Chondrocyte (in vitro differentiated cells): ENCODE measurements around the gene C11orf24. TPM values are rescaled to one million over a fixed set of nuclear protein-coding genes. Genes with fewer than 3 reads are reported as not detected.

ENCODE experiments used
- DNase-seq: peaks from one replicate; pipeline ENCODE4 v3.0.0; 2021; ENCODE audit warnings: mixed read lengths, low spot score
- H3K27ac Mint-ChIP-seq: one replicate; pipeline ENCODE4 v1.8.0; 2021; ENCODE audit warnings: mild to moderate bottlenecking, moderate library complexity, mixed read lengths; ENCODE audit not compliant: unreplicated experiment
- H3K27me3 Mint-ChIP-seq: 2 replicates; pipeline ENCODE4 v1.8.0; 2021; ENCODE audit warnings: low read depth, mixed read lengths
- H3K36me3 Mint-ChIP-seq: 2 replicates; pipeline ENCODE4 v1.8.0; 2021; ENCODE audit warnings: low read depth, mixed read lengths
- H3K4me1 Mint-ChIP-seq: 2 replicates; pipeline ENCODE4 v1.8.0; 2021; ENCODE audit warnings: low read depth, mild to moderate bottlenecking, mixed read lengths
- H3K4me3 Mint-ChIP-seq: one replicate; pipeline ENCODE4 v1.8.0; 2021; ENCODE audit warnings: mild to moderate bottlenecking, moderate library complexity, mixed read lengths; ENCODE audit not compliant: unreplicated experiment
- H3K9me3 Mint-ChIP-seq: 2 replicates; pipeline ENCODE4 v1.8.0; 2021; ENCODE audit warnings: low read depth, mixed read lengths
- total RNA-seq: library from RNA; stranded (reverse); gene quantifications from 3 replicates; pipeline ENCODE4 v1.2.1, GENCODE V29; 2021
- TF ChIP-seq, protein P1 (sequence below): fragments of 200-600 bp; sonication (generic); IDR thresholded peaks from 2 replicates; pipeline ENCODE4 v1.5.0; 2021; ENCODE audit warnings: antibody characterized with exemption, mild to moderate bottlenecking, moderate library complexity

C11orf24 gene
- total RNA-seq, 1 donor from 2014 or later, result 104 TPM

DNA sequence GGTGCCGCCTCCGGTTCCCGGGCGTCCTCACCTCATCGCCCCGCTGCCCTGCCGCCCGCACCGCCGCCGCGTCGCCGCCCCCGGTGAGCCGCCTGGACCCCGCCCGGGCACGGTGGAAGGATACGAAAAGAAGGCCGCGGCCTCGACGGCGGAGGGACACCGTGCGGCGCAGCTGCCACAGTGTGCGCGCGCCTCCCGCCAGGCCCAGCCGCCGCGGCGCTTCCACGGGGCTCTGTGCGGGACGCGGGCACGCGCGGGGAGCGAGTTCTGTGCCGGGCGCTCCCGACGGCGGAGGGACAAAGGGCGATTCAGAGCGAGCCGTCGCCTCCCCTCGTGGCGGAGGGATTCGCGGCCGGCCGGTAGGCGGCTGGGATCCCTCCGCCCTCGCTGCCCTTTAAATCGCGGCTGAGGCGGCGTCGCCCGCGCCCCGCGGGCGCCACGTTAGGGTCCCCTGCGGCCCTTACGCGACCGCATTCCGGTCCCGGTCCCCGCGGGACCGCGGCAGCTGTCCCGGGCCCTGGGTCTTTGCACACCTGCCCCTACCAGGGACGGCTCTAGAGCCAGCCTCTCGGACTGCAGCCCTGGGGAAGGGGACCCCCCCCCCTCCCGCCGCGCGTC lies 58.1 kb downstream of the C11orf24 start:
- Mint-ChIP-seq H3K4me1 (peaks cover 43% of the 10 kb centered on the region), H3K36me3 (no peaks in the 10 kb centered on the region), H3K9me3 (no peaks in the 10 kb centered on the region), H3K27me3 (no peaks in the 10 kb centered on the region), H3K4me3 (peak overlapping the region; percentile 72), H3K27ac (peak overlapping the region; percentile 17)
- peak; percentile 97 for DNase-seq
- TF ChIP-seq, protein P1, sequence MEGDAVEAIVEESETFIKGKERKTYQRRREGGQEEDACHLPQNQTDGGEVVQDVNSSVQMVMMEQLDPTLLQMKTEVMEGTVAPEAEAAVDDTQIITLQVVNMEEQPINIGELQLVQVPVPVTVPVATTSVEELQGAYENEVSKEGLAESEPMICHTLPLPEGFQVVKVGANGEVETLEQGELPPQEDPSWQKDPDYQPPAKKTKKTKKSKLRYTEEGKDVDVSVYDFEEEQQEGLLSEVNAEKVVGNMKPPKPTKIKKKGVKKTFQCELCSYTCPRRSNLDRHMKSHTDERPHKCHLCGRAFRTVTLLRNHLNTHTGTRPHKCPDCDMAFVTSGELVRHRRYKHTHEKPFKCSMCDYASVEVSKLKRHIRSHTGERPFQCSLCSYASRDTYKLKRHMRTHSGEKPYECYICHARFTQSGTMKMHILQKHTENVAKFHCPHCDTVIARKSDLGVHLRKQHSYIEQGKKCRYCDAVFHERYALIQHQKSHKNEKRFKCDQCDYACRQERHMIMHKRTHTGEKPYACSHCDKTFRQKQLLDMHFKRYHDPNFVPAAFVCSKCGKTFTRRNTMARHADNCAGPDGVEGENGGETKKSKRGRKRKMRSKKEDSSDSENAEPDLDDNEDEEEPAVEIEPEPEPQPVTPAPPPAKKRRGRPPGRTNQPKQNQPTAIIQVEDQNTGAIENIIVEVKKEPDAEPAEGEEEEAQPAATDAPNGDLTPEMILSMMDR, result peak; percentile 16

GRCh38 chr11:68213135-68213515 lies 58.6 kb downstream of the C11orf24 start, which contains the start of gene KMT5B:
KMT5B (minus strand) TSS chr11:68213296; CDS start chr11:68190076, 23,220 bp downstream.
- Mint-ChIP-seq H3K9me3 (no peaks in the 10 kb centered on the region), H3K27me3 (no peaks in the 10 kb centered on the region), H3K4me3 (peak within 1 kb of the TSS; percentile 89), H3K27ac (peak within 1 kb of the TSS; percentile 91), H3K36me3 (no peaks in the 10 kb centered on the region), H3K4me1 (peaks cover 47% of the 10 kb centered on the region)
- no peak for DNase-seq
- TF ChIP-seq, protein P1, result no peak

- DNase-seq, result no peak
- H3K9me3 Mint-ChIP-seq, result no peaks in the 10 kb centered on the region
- H3K4me3 Mint-ChIP-seq, result peak overlapping the region; percentile 89
- H3K27ac Mint-ChIP-seq, result peak overlapping the region; percentile 91
- TF ChIP-seq, protein P1, result peak; percentile 67
- no peaks in the 10 kb centered on the region for H3K36me3 Mint-ChIP-seq
- H3K4me1 Mint-ChIP-seq, result peaks cover 47% of the 10 kb centered on the region
- H3K27me3 Mint-ChIP-seq, result no peaks in the 10 kb centered on the region
Observed at GRCh38 chr11:68212421-68213134, 59.2 kb downstream of the C11orf24 start.

GRCh38 chr11:68211546-68211945 lies 60.2 kb downstream of the C11orf24 start:
- Mint-ChIP-seq H3K27ac (peak overlapping the region; percentile 20), H3K4me1 (peaks cover 53% of the 10 kb centered on the region)
- no peak for DNase-seq

More at GRCh38 chr11:68211546-68211945, 60.2 kb downstream of the C11orf24 start:
- H3K4me3 Mint-ChIP-seq, result peak overlapping the region; percentile 89
- H3K36me3 Mint-ChIP-seq, result no peaks in the 10 kb centered on the region
- H3K9me3 Mint-ChIP-seq, result no peaks in the 10 kb centered on the region
- TF ChIP-seq, protein P1, result no peak
- no peaks in the 10 kb centered on the region for H3K27me3 Mint-ChIP-seq

Other genes with a start within 250 kb of the C11orf24 start
- 140 to 172 TPM (median 143 TPM) in 3 replicates for gene NDUFS8, start 241.3 kb downstream of the C11orf24 start, total RNA-seq
- gene TCIRG1, start 232.9 kb downstream of the C11orf24 start, total RNA-seq, result 52.3 to 73.2 TPM (median 66.5 TPM) in 3 replicates
- gene CHKA, start 150.6 kb downstream of the C11orf24 start, total RNA-seq, result 17.7 to 21.8 TPM (median 21.0 TPM) in 3 replicates
- 40.8 to 44.4 TPM (median 41.2 TPM) in 3 replicates for gene KMT5B, start 58.7 kb downstream of the C11orf24 start, total RNA-seq
- gene LRP5, start 40.6 kb upstream of the C11orf24 start, total RNA-seq, result 38.7 to 61.0 TPM (median 47.2 TPM) in 3 replicates
- 73.4 to 76.1 TPM (median 75.1 TPM) in 3 replicates for gene PPP6R3, start 188.8 kb upstream of the C11orf24 start, total RNA-seq